Smooth muscle cell (in vitro differentiated cells): ENCODE data around the gene TM9SF4. TPM values are rescaled to one million over a fixed set of nuclear protein-coding genes. Genes with fewer than 3 reads are reported as not detected.

Experiments
- DNase-seq: peaks from one replicate; lab custom pipeline; 2025; ENCODE audit not compliant: unreplicated experiment; lab: John Stamatoyannopoulos, UW
- H2AFZ ChIP-seq: fragments of 200-600 bp; sonication (generic); 2 replicates; pipeline ENCODE4 v1.6.0; 2016; ENCODE audit warnings: antibody characterized with exemption, low read depth, mild to moderate bottlenecking
- H3F3A ChIP-seq: fragments of 200-600 bp; sonication (generic); 2 replicates; pipeline ENCODE4 v1.6.0; 2017; ENCODE audit warnings: antibody characterized with exemption, low read depth
- H3K27ac ChIP-seq: fragments of 200-600 bp; sonication (generic); 2 replicates; pipeline ENCODE4 v1.5.1; 2016; ENCODE audit warnings: low read depth, mild to moderate bottlenecking
- H3K27me3 ChIP-seq: fragments of 200-600 bp; sonication (generic); 2 replicates; pipeline ENCODE4 v1.6.1; 2016; ENCODE audit warnings: low read depth, mild to moderate bottlenecking
- H3K36me3 ChIP-seq: fragments of 200-600 bp; sonication (generic); 2 replicates; pipeline ENCODE4 v1.5.1; 2016; ENCODE audit warnings: low read depth
- H3K4me1 ChIP-seq: fragments of 200-600 bp; sonication (generic); 2 replicates; pipeline ENCODE4 v1.5.1; 2016; ENCODE audit warnings: low read depth
- H3K4me2 ChIP-seq: fragments of 200-600 bp; sonication (generic); 2 replicates; pipeline ENCODE4 v1.6.0; 2016; ENCODE audit warnings: mild to moderate bottlenecking
- H3K4me3 ChIP-seq: fragments of 200-600 bp; sonication (generic); 2 replicates; pipeline ENCODE4 v1.5.1; 2016; ENCODE audit warnings: mild to moderate bottlenecking
- H3K79me2 ChIP-seq: fragments of 200-600 bp; sonication (generic); 2 replicates; pipeline ENCODE4 v1.6.0; 2016; ENCODE audit warnings: low read depth, mild to moderate bottlenecking
- H3K9ac ChIP-seq: fragments of 200-600 bp; sonication (generic); 2 replicates; pipeline ENCODE4 v1.6.0; 2016; ENCODE audit warnings: low read depth
- H3K9me3 ChIP-seq: fragments of 200-600 bp; sonication (generic); replicated peaks from 2 replicates; pipeline ENCODE4 v1.5.1; 2016; ENCODE audit warnings: low read depth
- H4K20me1 ChIP-seq: fragments of 200-600 bp; sonication (generic); 2 replicates; pipeline ENCODE4 v1.6.0; 2016; ENCODE audit warnings: low read depth
- WGBS: methylation state at CpG from one replicate; pipeline ENCODE4 v1.1.7; 2016; ENCODE audit warnings: low lambda C conversion rate; 5-methylcytosine and 5-hydroxymethylcytosine counted together
- polyA plus RNA-seq: library from polyadenylated mRNA; unstranded; fragments of >200 nt; fragmentation: Nextera tagmentation; extraction: Ambion mirVana; gene quantifications from 2 replicates; pipeline ENCODE4 v1.2.1, GENCODE V29; 2016
- total RNA-seq: library from RNA; depleted of rRNA; stranded (reverse); fragments of >200 nt; gene quantifications from 2 replicates; pipeline ENCODE4 v1.2.3, GENCODE V29; 2014
- TF ChIP-seq, protein P1 (sequence below): fragments of 200-600 bp; sonication (generic); IDR thresholded peaks from 2 replicates; pipeline ENCODE4 v1.5.1; 2017; ENCODE audit warnings: borderline replicate concordance, mild to moderate bottlenecking, antibody characterized with exemption; ENCODE audit not compliant: insufficient read depth, poor library complexity, severe bottlenecking

The TM9SF4 gene
- total and polyA plus RNA-seq, 2 experiments from 2014 or later, result 59.2 to 90.2 TPM

DNA sequence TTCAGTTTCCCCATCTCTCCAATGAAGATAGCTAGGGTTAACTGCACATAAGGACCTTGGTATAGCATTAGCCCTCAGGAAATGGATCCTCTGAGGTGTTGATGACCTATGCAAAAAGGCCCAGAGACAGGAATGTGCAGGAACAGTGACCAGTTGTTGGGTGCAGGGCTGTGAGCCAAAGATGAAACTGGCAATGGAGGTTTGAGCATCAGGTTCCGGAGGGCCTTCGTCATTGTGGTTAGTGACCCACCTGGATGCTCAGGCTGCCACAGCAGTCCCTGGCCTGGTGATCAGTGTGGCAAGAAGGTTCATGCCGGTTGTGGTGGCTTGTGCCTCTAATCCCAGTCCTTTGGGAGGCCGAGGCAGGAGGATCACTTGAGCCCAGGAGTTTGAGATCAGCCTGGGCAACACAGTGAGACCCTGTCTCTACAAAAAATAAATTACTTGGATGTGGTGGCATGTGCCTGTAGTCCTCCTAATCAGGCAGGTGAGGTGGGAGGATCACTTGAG is 43.7 kb downstream of the TM9SF4 start:
- H4K20me1 ChIP-seq, result no peaks in the 10 kb centered on the region
- peaks cover 24% of the 10 kb centered on the region for H3K36me3 ChIP-seq
- H3K4me1 ChIP-seq, result no peaks in the 10 kb centered on the region
- no peaks in the 10 kb centered on the region for H3K27me3 ChIP-seq
- no peak overlapping the region for H3K4me2 ChIP-seq
- no peak overlapping the region for H3K9ac ChIP-seq
- H3K9me3 ChIP-seq, result no peaks in the 10 kb centered on the region
- H3K79me2 ChIP-seq, result no peaks in the 10 kb centered on the region
- 98% methylated on average over 4 of the region's 4 CpGs for WGBS
- no peak overlapping the region for H2AFZ ChIP-seq
- TF ChIP-seq, protein P1, sequence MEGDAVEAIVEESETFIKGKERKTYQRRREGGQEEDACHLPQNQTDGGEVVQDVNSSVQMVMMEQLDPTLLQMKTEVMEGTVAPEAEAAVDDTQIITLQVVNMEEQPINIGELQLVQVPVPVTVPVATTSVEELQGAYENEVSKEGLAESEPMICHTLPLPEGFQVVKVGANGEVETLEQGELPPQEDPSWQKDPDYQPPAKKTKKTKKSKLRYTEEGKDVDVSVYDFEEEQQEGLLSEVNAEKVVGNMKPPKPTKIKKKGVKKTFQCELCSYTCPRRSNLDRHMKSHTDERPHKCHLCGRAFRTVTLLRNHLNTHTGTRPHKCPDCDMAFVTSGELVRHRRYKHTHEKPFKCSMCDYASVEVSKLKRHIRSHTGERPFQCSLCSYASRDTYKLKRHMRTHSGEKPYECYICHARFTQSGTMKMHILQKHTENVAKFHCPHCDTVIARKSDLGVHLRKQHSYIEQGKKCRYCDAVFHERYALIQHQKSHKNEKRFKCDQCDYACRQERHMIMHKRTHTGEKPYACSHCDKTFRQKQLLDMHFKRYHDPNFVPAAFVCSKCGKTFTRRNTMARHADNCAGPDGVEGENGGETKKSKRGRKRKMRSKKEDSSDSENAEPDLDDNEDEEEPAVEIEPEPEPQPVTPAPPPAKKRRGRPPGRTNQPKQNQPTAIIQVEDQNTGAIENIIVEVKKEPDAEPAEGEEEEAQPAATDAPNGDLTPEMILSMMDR, result no peak
- H3F3A ChIP-seq, result no peaks in the 10 kb centered on the region
- no peak for DNase-seq
- no peak overlapping the region for H3K4me3 ChIP-seq
- no peak overlapping the region for H3K27ac ChIP-seq

DNA sequence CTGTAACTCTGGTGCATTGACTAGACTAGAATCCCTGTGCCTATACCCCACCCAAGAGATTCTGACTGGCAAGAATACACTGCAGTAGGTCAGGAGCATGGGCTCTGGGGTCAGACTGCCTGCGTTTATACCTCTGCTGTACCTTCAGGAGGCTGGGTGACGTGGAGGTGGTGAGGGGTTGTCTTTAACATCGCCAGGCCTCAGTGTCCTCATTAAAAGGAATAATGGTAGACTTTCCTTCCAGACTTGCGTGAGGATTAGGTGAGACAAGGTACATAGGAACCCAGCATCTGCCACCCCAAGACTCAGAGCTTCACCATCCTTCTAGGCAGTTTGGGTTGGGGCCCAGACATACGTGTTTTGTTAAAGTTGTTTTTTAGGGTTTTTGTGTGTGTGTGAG is 44.3 kb downstream of the TM9SF4 start:
- H3K4me3 ChIP-seq, result no peak overlapping the region
- TF ChIP-seq, protein P1, result no peak
- H3K27me3 ChIP-seq, result no peaks in the 10 kb centered on the region
- no peak overlapping the region for H3K9ac ChIP-seq
- 98% methylated on average over 5 of the region's 5 CpGs for WGBS
- peaks cover 27% of the 10 kb centered on the region for H3K36me3 ChIP-seq
- H3K9me3 ChIP-seq, result no peaks in the 10 kb centered on the region
- H3K4me2 ChIP-seq, result no peak overlapping the region
- no peaks in the 10 kb centered on the region for H3K4me1 ChIP-seq
- H3K79me2 ChIP-seq, result no peaks in the 10 kb centered on the region
- DNase-seq, result no peak
- no peaks in the 10 kb centered on the region for H4K20me1 ChIP-seq
- H3K27ac ChIP-seq, result no peak overlapping the region
- no peak overlapping the region for H2AFZ ChIP-seq
- H3F3A ChIP-seq, result no peaks in the 10 kb centered on the region

- TF ChIP-seq, protein P1, result peak; percentile 13
- 76% methylated on average over 11 of the region's 11 CpGs for WGBS
- peaks cover 31% of the 10 kb centered on the region for H3K36me3 ChIP-seq
- H3K4me2 ChIP-seq, result no peak overlapping the region
- no peaks in the 10 kb centered on the region for H4K20me1 ChIP-seq
- H3K27me3 ChIP-seq, result no peaks in the 10 kb centered on the region
- no peaks in the 10 kb centered on the region for H3K79me2 ChIP-seq
- H3K9me3 ChIP-seq, result no peaks in the 10 kb centered on the region
- H2AFZ ChIP-seq, result no peak overlapping the region
- no peaks in the 10 kb centered on the region for H3K4me1 ChIP-seq
- H3K27ac ChIP-seq, result no peak overlapping the region
- no peak for DNase-seq
- no peaks in the 10 kb centered on the region for H3F3A ChIP-seq
- no peak overlapping the region for H3K4me3 ChIP-seq
- H3K9ac ChIP-seq, result no peak overlapping the region
Observed at GRCh38 chr20:32155017-32155981, 45.8 kb downstream of the TM9SF4 start.

GRCh38 chr20:32157611-32158010 is 48.1 kb downstream of the TM9SF4 start:
- no peak overlapping the region for H2AFZ ChIP-seq
- no peaks in the 10 kb centered on the region for H3K9me3 ChIP-seq
- 99% methylated on average over 14 of the region's 14 CpGs for WGBS
- H3K4me1 ChIP-seq, result no peaks in the 10 kb centered on the region
- H3K9ac ChIP-seq, result no peak overlapping the region
- H3K79me2 ChIP-seq, result no peaks in the 10 kb centered on the region
- peaks cover 42% of the 10 kb centered on the region for H3K36me3 ChIP-seq
- no peak overlapping the region for H3K4me3 ChIP-seq
- H3K27ac ChIP-seq, result no peak overlapping the region
- no peak for DNase-seq
- TF ChIP-seq, protein P1, result no peak
- H3K4me2 ChIP-seq, result no peak overlapping the region
- no peaks in the 10 kb centered on the region for H3K27me3 ChIP-seq
- H4K20me1 ChIP-seq, result no peaks in the 10 kb centered on the region
- no peaks in the 10 kb centered on the region for H3F3A ChIP-seq
